IPS DF 6.9 (cell line): Measurements from ENCODE around the gene HSPA12A.

Experiments
- DNase-seq: peaks from one replicate; pipeline ENCODE4 v3.0.0-alpha.2; 2013; ENCODE audit warnings: low read depth, low spot score
- H3K27ac ChIP-seq: one replicate; pipeline ENCODE4 v1.5.1; 2013; ENCODE audit warnings: low read length, control low read depth
- H3K27me3 ChIP-seq: 2 replicates; pipeline ENCODE4 v1.6.1; 2013; ENCODE audit warnings: mild to moderate bottlenecking, low read length; ENCODE audit not compliant: control insufficient read depth, insufficient read depth
- H3K36me3 ChIP-seq: 2 replicates; pipeline ENCODE4 v1.6.1; 2013; ENCODE audit warnings: low read length; ENCODE audit not compliant: control insufficient read depth, insufficient read depth
- H3K4me1 ChIP-seq: 2 replicates; pipeline ENCODE4 v1.6.1; 2013; ENCODE audit warnings: low read length; ENCODE audit not compliant: control insufficient read depth, insufficient read depth
- H3K4me3 ChIP-seq: 2 replicates; pipeline ENCODE4 v1.5.1; 2013; ENCODE audit warnings: mild to moderate bottlenecking, low read length
- H3K9me3 ChIP-seq: 2 replicates; pipeline ENCODE4 v1.6.1; 2013; ENCODE audit warnings: low read length, inconsistent platforms; ENCODE audit not compliant: control insufficient read depth, insufficient read depth
- WGBS: extraction: QIAGEN DNeasy Blood & Tissue Kit; methylation state at CpG from one replicate; pipeline ENCODE4 v1.1.7; 2013; ENCODE audit warnings: mixed read lengths, missing lambda C conversion rate; ENCODE audit not compliant: insufficient read length, insufficient coverage; 5-methylcytosine and 5-hydroxymethylcytosine counted together

HSPA12A gene

GRCh38 chr10:116691635-116692034, 50.7 kb downstream of the HSPA12A start:
- Histone ChIP-seq H3K27me3 (no peaks in the 10 kb centered on the region), H3K4me3 (no peak overlapping the region), H3K9me3 (no peaks in the 10 kb centered on the region), H3K36me3 (no peaks in the 10 kb centered on the region), H3K27ac (no peak overlapping the region), H3K4me1 (peaks cover 6% of the 10 kb centered on the region)
- WGBS = no CpG with 5 or more reads among the region's 6 CpGs
- no peak for DNase-seq

- peaks cover 6% of the 10 kb centered on the region for H3K4me1 ChIP-seq
- DNase-seq = no peak
Observed at GRCh38 chr10:116690356-116691322, 51.7 kb downstream of the HSPA12A start.

GRCh38 chr10:116689744-116690143, 52.6 kb downstream of the HSPA12A start:
- Histone ChIP-seq H3K36me3 (no peaks in the 10 kb centered on the region), H3K27me3 (no peaks in the 10 kb centered on the region), H3K4me1 (peaks cover 6% of the 10 kb centered on the region), H3K27ac (no peak overlapping the region), H3K9me3 (no peaks in the 10 kb centered on the region), H3K4me3 (no peak overlapping the region)
- WGBS = no CpG with 5 or more reads among the region's 4 CpGs
- DNase-seq = no peak

More at GRCh38 chr10:116690356-116691322, 51.7 kb downstream of the HSPA12A start:
- Histone ChIP-seq H3K27ac (no peak overlapping the region), H3K27me3 (no peaks in the 10 kb centered on the region), H3K9me3 (no peaks in the 10 kb centered on the region), H3K36me3 (no peaks in the 10 kb centered on the region), H3K4me3 (no peak overlapping the region)
- WGBS = no CpG with 5 or more reads among the region's 17 CpGs

- no peaks in the 10 kb centered on the region for H3K36me3 ChIP-seq
- peaks cover 1% of the 10 kb centered on the region; the same call in 1 of the 2 replicates for H3K4me1 ChIP-seq
- no peak overlapping the region for H3K4me3 ChIP-seq
- no peak overlapping the region for H3K27ac ChIP-seq
- no peaks in the 10 kb centered on the region for H3K27me3 ChIP-seq
- no peak for DNase-seq
- no CpG with 5 or more reads among the region's 7 CpGs for WGBS
- no peaks in the 10 kb centered on the region for H3K9me3 ChIP-seq
Observed at GRCh38 chr10:116688741-116689495, 53.4 kb downstream of the HSPA12A start.

GRCh38 chr10:116688241-116688711, 54.1 kb downstream of the HSPA12A start:
- no peak overlapping the region for H3K4me3 ChIP-seq

GRCh38 chr10:116687633-116688032, 54.7 kb downstream of the HSPA12A start:
- Histone ChIP-seq H3K4me1 (peaks cover 3% of the 10 kb centered on the region; the same call in 1 of the 2 replicates), H3K27me3 (no peaks in the 10 kb centered on the region), H3K36me3 (no peaks in the 10 kb centered on the region), H3K4me3 (no peak overlapping the region), H3K9me3 (no peaks in the 10 kb centered on the region), H3K27ac (no peak overlapping the region)
- DNase-seq = no peak
- WGBS = no CpG with 5 or more reads among the region's 6 CpGs

More at GRCh38 chr10:116688241-116688711, 54.1 kb downstream of the HSPA12A start:
- Histone ChIP-seq H3K27me3 (no peaks in the 10 kb centered on the region), H3K27ac (no peak overlapping the region), H3K4me1 (peaks cover 3% of the 10 kb centered on the region; the same call in 1 of the 2 replicates), H3K9me3 (no peaks in the 10 kb centered on the region), H3K36me3 (no peaks in the 10 kb centered on the region)
- WGBS = no CpG with 5 or more reads among the region's 7 CpGs
- DNase-seq = no peak

- Histone ChIP-seq H3K27me3 (no peaks in the 10 kb centered on the region), H3K4me1 (peaks cover 3% of the 10 kb centered on the region), H3K27ac (no peak overlapping the region), H3K36me3 (no peaks in the 10 kb centered on the region), H3K9me3 (no peaks in the 10 kb centered on the region), H3K4me3 (no peak overlapping the region)
- DNase-seq = no peak
- no CpG with 5 or more reads among the region's 3 CpGs for WGBS
Observed at GRCh38 chr10:116686632-116687031, 55.7 kb downstream of the HSPA12A start.

GRCh38 chr10:116685807-116686206, 56.6 kb downstream of the HSPA12A start:
- Histone ChIP-seq H3K27me3 (no peaks in the 10 kb centered on the region), H3K36me3 (no peaks in the 10 kb centered on the region), H3K27ac (no peak overlapping the region), H3K4me1 (peaks cover 1% of the 10 kb centered on the region), H3K4me3 (no peak overlapping the region), H3K9me3 (no peaks in the 10 kb centered on the region)
- DNase-seq = no peak
- WGBS = no CpG with 5 or more reads among the region's 6 CpGs

- no CpG with 5 or more reads among the region's 5 CpGs for WGBS
- H3K9me3 ChIP-seq = no peaks in the 10 kb centered on the region
- no peak overlapping the region for H3K27ac ChIP-seq
Observed at GRCh38 chr10:116684781-116685180, 57.6 kb downstream of the HSPA12A start.

GRCh38 chr10:116683821-116684220, 58.5 kb downstream of the HSPA12A start:
- peaks cover 1% of the 10 kb centered on the region for H3K4me1 ChIP-seq
- no peaks in the 10 kb centered on the region for H3K9me3 ChIP-seq
- H3K27ac ChIP-seq = no peak overlapping the region
- H3K4me3 ChIP-seq = no peak overlapping the region
- no peak for DNase-seq
- H3K36me3 ChIP-seq = no peaks in the 10 kb centered on the region
- no CpG with 5 or more reads among the region's 11 CpGs for WGBS
- H3K27me3 ChIP-seq = no peaks in the 10 kb centered on the region

More at GRCh38 chr10:116684781-116685180, 57.6 kb downstream of the HSPA12A start:
- Histone ChIP-seq H3K4me3 (no peak overlapping the region), H3K27me3 (no peaks in the 10 kb centered on the region), H3K36me3 (no peaks in the 10 kb centered on the region), H3K4me1 (peaks cover 1% of the 10 kb centered on the region)
- DNase-seq = no peak
